GM21786 (cell line): ENCODE data around the gene MAP3K6.

Source experiments
- ATAC-seq: cut with Tn5 transposase; IDR thresholded peaks from one replicate; pipeline ENCODE4 v1.9.1; 2021; ENCODE audit not compliant: unreplicated experiment

MAP3K6 gene

DNA sequence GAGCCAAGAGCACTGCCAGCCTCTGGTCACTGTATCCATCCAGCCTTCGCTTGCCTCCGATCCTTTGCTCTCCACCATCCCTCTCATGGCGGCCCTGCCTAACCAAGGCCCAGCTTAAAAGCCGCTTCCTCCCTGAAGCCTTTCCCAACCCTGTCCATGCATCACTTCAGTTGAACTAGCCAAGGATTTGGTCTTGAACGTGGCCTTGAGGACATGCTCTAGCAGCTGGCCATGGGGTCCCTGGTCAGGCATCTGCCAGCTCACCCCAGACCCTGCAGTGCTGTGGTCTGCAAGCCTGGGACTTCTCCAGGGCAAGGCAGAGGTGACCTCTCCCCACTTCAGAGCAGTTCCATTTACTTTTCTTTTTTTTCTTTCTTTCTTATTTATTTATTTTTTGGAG is 30.0 kb downstream of the MAP3K6 start:
- no peak for ATAC-seq

DNA sequence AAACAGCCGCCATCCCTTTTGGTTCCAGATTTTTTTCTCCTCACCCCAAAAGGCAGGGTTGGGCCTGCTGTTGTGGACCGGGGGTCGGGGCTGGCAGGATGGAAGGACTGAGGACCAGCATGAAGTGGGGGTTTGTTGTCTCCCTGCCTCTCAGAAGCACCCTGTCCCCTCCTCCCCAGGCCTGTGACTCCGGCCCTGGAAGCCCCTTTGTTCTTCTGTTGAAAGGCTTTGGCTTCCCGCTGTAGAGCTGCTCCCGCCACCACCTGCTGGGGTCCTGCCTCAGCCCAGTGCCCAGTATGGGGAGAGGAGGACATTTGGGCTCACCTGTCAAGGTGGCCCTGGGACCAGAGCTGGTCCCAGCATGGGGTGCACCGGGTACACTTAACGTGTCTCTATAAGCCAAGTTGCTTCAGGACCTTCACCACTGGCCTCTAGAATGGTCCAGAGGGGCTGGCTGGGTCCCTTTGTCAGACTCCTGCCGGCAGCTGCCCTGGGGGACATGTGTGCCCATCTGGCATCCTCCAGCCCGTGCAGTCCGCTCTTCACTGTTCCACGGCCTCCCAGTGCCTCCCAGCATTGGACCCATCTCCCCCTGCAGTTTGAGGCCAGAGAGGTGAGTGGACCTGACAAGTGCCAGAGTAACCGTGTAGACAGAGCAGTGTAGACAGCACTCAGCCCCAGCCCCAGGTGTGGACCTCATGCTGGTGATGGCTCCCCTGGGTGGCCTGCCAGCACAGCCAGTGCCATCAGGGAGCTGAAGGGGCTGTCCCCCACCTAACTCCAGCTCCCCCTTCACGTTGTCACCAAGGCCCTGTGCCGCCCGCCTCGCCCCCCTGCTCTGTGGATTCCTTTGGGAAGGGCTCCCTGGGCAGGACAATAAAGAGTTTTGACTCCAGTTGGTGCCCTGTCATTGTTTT is 31.0 kb downstream of the MAP3K6 start:
- no peak for ATAC-seq

GRCh38 chr1:27333717-27334279 is 33.0 kb downstream of the MAP3K6 start:
- no peak for ATAC-seq

- no peak for ATAC-seq
Measured at GRCh38 chr1:27332536-27333281, 34.1 kb downstream of the MAP3K6 start.

- no peak for ATAC-seq
Measured at GRCh38 chr1:27331922-27332321, 34.8 kb downstream of the MAP3K6 start.

DNA sequence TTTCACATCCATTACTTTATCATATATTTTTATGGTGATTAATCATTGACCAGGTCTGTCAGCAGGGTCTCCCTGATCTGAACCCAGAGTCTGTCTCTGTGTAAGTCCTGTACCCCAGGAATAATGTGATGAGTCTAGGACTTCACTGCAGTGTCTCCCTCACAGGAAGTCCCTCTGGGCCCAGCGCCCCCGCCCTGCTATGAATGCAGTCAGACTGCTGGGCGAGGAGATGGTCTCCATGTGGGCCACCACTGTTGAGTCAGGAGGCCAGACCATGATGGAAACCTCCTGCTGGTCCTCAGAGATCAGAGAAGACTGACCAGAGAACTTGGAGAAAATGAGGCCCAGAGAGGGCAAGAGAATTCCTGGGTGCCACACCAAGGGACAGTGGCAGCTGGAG is 35.3 kb downstream of the MAP3K6 start:
- no peak for ATAC-seq

DNA sequence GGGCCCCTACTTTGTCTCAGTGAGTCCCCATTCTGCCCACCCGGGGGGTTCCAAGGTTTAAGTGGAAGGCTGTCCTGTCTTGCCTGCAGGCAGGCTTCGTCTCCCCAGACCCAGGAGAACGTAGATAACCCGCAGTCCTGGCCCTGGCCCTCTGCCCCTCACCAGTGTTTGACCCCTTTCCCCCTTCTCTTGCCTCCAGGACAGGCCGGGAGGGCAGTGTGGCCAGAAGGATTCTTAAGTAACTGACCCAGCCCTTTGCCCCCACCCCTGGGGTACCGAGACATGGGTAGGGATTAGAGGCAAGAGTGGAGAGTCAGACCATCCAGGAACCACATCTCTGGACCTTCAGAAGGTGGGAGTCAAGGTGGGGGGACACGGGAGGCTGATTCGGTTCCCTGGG is 36.0 kb downstream of the MAP3K6 start:
- ATAC-seq: no peak

DNA sequence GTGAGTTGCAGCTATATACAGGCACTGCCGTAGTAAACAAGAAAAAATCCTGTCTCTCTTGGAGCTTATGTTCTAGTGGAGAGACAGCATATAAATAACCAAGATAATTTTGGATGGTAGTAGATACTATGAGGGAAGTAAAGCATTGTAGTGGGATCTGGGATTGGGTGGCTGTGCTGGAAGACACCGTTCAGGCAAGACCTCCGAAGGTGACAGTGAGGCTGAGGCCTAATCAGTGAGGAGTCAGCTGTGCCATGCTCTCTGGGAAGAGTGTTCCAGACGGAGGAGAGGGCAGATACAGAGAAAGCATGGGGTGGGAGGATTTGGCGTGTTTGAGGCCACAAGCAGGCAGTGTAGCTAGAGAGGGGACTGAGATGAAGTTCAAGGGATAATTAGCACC is 38.8 kb downstream of the MAP3K6 start:
- no peak for ATAC-seq

GRCh38 chr1:27325286-27325685 is 41.5 kb downstream of the MAP3K6 start:
- no peak for ATAC-seq

DNA sequence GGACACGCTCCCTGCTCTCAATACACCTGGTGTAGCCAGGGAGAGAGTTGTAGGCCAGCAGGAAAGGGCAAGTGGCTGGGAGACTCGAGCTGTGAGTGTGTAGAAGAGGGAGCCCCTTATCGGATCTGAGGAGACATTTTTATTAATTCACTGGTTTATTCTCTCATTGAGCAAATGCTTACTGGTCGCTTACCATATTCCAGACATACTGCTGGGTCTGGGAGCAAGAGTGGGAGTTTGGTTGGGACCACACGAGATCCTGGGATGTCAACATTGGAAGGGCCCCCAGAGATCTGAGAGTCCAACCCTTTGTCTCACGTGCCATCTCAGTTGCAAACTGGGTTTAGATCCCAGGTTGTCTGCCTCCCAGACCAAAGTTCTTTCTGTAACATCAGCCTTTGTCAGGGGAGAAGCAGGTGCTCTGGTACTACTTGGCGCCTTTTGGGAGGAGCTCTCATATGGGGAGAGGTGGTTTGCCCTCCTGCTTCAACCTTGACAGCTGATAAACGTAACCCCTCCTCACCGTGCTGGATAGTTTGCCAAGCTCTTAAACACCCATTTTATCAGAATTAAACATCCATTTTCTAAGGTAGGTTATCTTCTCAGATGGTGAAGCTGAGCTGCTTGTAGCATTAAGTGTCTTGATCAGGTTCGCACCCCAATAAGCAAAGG is 44.1 kb downstream of the MAP3K6 start:
- no peak for ATAC-seq

DNA sequence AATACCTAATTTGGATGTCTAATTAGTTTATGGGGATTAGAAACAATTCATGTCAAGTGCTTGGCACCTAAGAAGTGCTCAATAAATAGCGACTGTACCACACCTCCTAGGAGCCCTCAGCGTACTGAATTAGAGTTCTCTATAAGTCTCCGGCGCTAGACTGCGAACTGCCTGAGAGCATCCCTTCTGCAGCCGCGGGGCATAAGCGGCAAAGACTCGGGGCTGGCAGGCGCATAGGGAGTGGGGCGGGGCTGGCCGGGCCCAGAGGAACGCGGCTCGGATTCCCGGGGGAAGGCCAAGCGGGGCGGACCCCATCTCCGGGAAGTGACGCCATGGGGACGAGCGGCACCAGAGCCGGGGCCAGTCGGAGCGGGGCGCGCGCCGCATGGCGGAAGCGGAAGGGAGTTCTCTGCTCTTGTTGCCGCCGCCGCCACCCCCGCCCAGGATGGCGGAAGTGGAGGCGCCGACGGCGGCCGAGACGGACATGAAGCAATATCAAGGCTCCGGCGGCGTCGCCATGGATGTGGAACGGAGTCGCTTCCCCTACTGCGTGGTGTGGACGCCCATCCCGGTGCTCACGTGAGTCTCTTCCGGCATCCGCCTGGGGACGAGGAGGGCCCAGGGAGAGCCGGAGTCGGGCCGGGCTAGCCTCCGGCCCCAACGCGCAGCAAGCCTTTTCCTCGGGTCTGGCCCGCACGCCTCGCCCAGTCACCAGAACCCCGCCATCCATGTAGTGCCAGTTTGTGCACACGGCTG is 44.8 kb downstream of the MAP3K6 start, which contains the start of gene TMEM222:
TSS of gene TMEM222 (plus strand) at position 351 of the 756 bp plus-strand sequence. CDS start at position 386, 35 bp downstream.
- ATAC-seq: peak; percentile 90

DNA sequence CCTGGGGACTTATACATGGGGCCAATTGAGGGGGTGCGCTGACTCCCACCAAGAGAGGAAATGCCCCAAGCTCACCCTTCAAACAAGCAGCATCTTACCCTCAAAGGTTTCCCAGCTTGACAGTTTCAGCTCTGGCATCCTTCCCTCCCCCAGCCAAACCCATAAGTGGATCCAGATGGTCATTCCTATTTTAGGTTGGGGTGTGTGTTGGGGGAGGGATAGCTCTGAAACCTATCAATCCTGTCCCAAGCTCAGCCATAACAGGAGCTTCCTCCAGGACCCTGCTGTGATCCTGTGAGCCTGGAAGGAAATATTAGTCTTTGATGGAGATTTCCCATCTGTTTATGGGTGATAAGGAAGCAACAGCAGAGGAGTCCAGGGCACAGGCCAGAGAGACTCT is 48.2 kb downstream of the MAP3K6 start:
- no peak for ATAC-seq

- ATAC-seq: no peak
Measured at GRCh38 chr1:27318136-27318535, 48.6 kb downstream of the MAP3K6 start.

- no peak for ATAC-seq
Measured at GRCh38 chr1:27316860-27317259, 49.9 kb downstream of the MAP3K6 start.

DNA sequence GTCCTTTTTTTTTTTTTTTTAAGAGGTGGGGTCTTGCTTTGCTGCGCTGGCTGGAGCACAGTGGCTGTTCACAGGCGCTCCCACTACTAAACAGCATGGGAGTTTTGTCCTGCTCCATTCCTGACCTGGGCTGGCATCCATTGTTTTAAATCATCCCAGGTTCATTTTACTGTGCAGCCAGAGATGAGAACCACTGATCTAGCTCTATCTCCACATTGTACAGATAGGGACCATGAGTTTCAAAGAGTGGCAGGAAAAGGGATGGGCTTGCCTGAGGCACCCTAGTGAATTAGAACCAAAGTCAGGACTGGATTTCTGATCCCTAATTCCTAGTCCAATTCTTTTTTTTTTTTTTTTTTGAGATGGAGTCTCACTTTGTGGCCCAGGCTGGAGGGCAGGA is 52.0 kb downstream of the MAP3K6 start:
- no peak for ATAC-seq

- ATAC-seq: no peak
Measured at GRCh38 chr1:27314169-27314568, 52.6 kb downstream of the MAP3K6 start.

- no peak for ATAC-seq
Measured at GRCh38 chr1:27307874-27308598, 58.7 kb downstream of the MAP3K6 start.

DNA sequence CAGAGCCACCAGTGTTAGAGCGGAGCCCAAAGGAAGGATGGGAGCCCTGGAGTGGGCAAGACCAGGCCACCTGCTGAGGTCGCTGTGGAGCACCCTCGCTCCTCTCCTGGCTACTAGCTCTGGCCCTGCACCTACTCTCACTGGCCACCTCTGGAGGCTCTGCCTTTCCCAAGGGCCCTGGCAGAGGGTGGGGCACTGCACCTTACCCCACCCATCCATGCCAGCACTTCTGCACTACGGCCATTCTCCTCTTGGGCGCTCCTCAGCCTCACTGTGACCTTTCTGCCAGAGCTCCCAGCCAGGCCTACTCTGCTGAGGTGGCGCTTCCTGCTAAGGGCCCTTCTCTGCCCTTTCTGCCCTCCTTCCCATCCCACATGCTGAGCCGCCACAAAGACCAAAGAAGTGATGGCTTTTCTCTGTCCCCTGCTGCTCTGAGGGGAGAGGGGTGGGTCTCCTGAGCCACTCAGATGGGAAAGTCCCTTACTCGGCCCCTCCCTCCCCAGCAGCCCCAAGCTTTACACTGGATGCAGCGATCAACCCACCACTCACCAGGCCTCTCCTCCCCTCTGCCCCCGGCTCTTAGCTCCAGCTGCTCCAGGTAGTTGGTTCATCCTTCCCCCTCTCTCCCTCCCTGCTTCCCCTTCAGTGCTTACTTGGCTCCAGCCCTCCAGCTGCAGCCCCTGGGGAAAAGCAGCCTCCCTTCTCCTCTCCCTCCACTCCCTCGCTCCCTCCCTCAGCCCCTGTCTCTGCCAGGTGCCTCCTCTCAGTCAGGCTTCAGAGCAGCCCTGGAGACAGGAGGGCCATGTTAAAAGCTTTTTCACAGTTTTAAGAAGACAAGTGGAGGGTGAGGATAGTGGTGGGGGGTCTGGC is 59.6 kb downstream of the MAP3K6 start:
- ATAC-seq: no peak

- ATAC-seq: no peak
Measured at GRCh38 chr1:27306071-27306470, 60.7 kb downstream of the MAP3K6 start.
